Stimulated activated naive CD8-positive, alpha-beta T cell treated with anti-CD3 and anti-CD28 coated beads, Interleukin-15, Interleukin-2, amounts not matched to agents 100 ng/mL and 50 ng/mL, for 24 hours (primary cell): ENCODE results near the gene SPACDR.
A peak's percentile ranks its signal among the peaks of the same experiment; 100 is the strongest.

ENCODE experiments used
- H3K27ac Mint-ChIP-seq: one replicate; pipeline ENCODE4 v1.8.0; 2021; ENCODE audit warnings: mild to moderate bottlenecking, mixed read lengths
- H3K27me3 Mint-ChIP-seq: one replicate; pipeline ENCODE4 v1.8.0; 2021; ENCODE audit warnings: mixed read lengths
- H3K36me3 Mint-ChIP-seq: one replicate; pipeline ENCODE4 v1.8.0; 2021; ENCODE audit warnings: low read depth, mixed read lengths
- H3K4me1 Mint-ChIP-seq: one replicate; pipeline ENCODE4 v1.8.0; 2021; ENCODE audit warnings: low read depth, mixed read lengths
- H3K4me3 Mint-ChIP-seq: one replicate; pipeline ENCODE4 v1.8.0; 2021; ENCODE audit warnings: mild to moderate bottlenecking, mixed read lengths
- H3K9me3 Mint-ChIP-seq: one replicate; pipeline ENCODE4 v1.8.0; 2021; ENCODE audit warnings: mixed read lengths

The SPACDR gene

GRCh38 chr7:100428199-100428966 lies 35.7 kb downstream of the SPACDR start, which contains the start of gene ZCWPW1:
Gene ZCWPW1, minus strand, starts transcription at chr7:100428703. Its CDS starts 8,054 bp downstream, at chr7:100420649.
- Mint-ChIP-seq H3K36me3 (peaks cover 26% of the 10 kb centered on the region), H3K4me1 (peaks cover 47% of the 10 kb centered on the region), H3K27me3 (peaks cover 4% of the 10 kb centered on the region), H3K27ac (peak within 1 kb of the TSS; percentile 98), H3K9me3 (no peaks in the 10 kb centered on the region), H3K4me3 (peak within 1 kb of the TSS; percentile 93)

- peaks cover 4% of the 10 kb centered on the region for H3K27me3 Mint-ChIP-seq
- no peak overlapping the region for H3K27ac Mint-ChIP-seq
- peaks cover 42% of the 10 kb centered on the region for H3K4me1 Mint-ChIP-seq
- peaks cover 20% of the 10 kb centered on the region for H3K36me3 Mint-ChIP-seq
- no peak overlapping the region for H3K4me3 Mint-ChIP-seq
- no peaks in the 10 kb centered on the region for H3K9me3 Mint-ChIP-seq
These were observed 36.3 kb downstream of the SPACDR start for GRCh38 chr7:100427762-100428198.

- H3K27ac Mint-ChIP-seq: no peak overlapping the region
- H3K9me3 Mint-ChIP-seq: no peaks in the 10 kb centered on the region
- H3K4me3 Mint-ChIP-seq: no peak overlapping the region
- peaks cover 29% of the 10 kb centered on the region for H3K4me1 Mint-ChIP-seq
- peaks cover 10% of the 10 kb centered on the region for H3K36me3 Mint-ChIP-seq
- peaks cover 4% of the 10 kb centered on the region for H3K27me3 Mint-ChIP-seq
These were observed 37.5 kb downstream of the SPACDR start for GRCh38 chr7:100426516-100426915.

GRCh38 chr7:100425347-100425746 lies 38.7 kb downstream of the SPACDR start:
- Mint-ChIP-seq H3K27ac (no peak overlapping the region), H3K9me3 (no peaks in the 10 kb centered on the region), H3K27me3 (peaks cover 4% of the 10 kb centered on the region), H3K4me1 (peaks cover 18% of the 10 kb centered on the region), H3K36me3 (peaks cover 7% of the 10 kb centered on the region), H3K4me3 (no peak overlapping the region)

- Mint-ChIP-seq H3K4me3 (no peak overlapping the region), H3K9me3 (no peaks in the 10 kb centered on the region), H3K27ac (no peak overlapping the region), H3K36me3 (no peaks in the 10 kb centered on the region), H3K27me3 (no peaks in the 10 kb centered on the region), H3K4me1 (peaks cover 6% of the 10 kb centered on the region)
These were observed 40.7 kb downstream of the SPACDR start for GRCh38 chr7:100423315-100423714.

- no peaks in the 10 kb centered on the region for H3K9me3 Mint-ChIP-seq
These were observed 44.3 kb downstream of the SPACDR start for GRCh38 chr7:100419660-100420226.

GRCh38 chr7:100418930-100419659 lies 45.0 kb downstream of the SPACDR start:
- no peaks in the 10 kb centered on the region for H3K4me1 Mint-ChIP-seq
- H3K9me3 Mint-ChIP-seq: no peaks in the 10 kb centered on the region
- no peaks in the 10 kb centered on the region for H3K27me3 Mint-ChIP-seq
- H3K36me3 Mint-ChIP-seq: no peaks in the 10 kb centered on the region
- H3K27ac Mint-ChIP-seq: no peak overlapping the region
- H3K4me3 Mint-ChIP-seq: no peak overlapping the region

More at GRCh38 chr7:100419660-100420226, 44.3 kb downstream of the SPACDR start:
- no peaks in the 10 kb centered on the region for H3K4me1 Mint-ChIP-seq
- H3K27me3 Mint-ChIP-seq: no peaks in the 10 kb centered on the region
- H3K27ac Mint-ChIP-seq: no peak overlapping the region
- H3K36me3 Mint-ChIP-seq: no peaks in the 10 kb centered on the region
- H3K4me3 Mint-ChIP-seq: no peak overlapping the region

GRCh38 chr7:100415448-100415847 lies 48.6 kb downstream of the SPACDR start:
- Mint-ChIP-seq H3K36me3 (no peaks in the 10 kb centered on the region), H3K27me3 (no peaks in the 10 kb centered on the region), H3K27ac (no peak overlapping the region), H3K4me1 (peaks cover 5% of the 10 kb centered on the region), H3K4me3 (no peak overlapping the region), H3K9me3 (no peaks in the 10 kb centered on the region)

- Mint-ChIP-seq H3K36me3 (no peaks in the 10 kb centered on the region), H3K9me3 (no peaks in the 10 kb centered on the region), H3K4me3 (no peak overlapping the region), H3K4me1 (peaks cover 5% of the 10 kb centered on the region), H3K27me3 (no peaks in the 10 kb centered on the region), H3K27ac (no peak overlapping the region)
These were observed 50.2 kb downstream of the SPACDR start for GRCh38 chr7:100413889-100414288.

- H3K36me3 Mint-ChIP-seq: no peaks in the 10 kb centered on the region
- peak overlapping the region; percentile 18 for H3K27ac Mint-ChIP-seq
- H3K4me1 Mint-ChIP-seq: peaks cover 5% of the 10 kb centered on the region
- no peaks in the 10 kb centered on the region for H3K27me3 Mint-ChIP-seq
- H3K9me3 Mint-ChIP-seq: no peaks in the 10 kb centered on the region
- peak overlapping the region; percentile 5 for H3K4me3 Mint-ChIP-seq
These were observed 50.7 kb downstream of the SPACDR start for GRCh38 chr7:100413346-100413745.

- Mint-ChIP-seq H3K4me3 (no peak overlapping the region), H3K36me3 (no peaks in the 10 kb centered on the region), H3K4me1 (peaks cover 8% of the 10 kb centered on the region), H3K9me3 (no peaks in the 10 kb centered on the region), H3K27ac (no peak overlapping the region), H3K27me3 (no peaks in the 10 kb centered on the region)
These were observed 53.0 kb downstream of the SPACDR start for GRCh38 chr7:100411101-100411500.

GRCh38 chr7:100407285-100408180 lies 56.5 kb downstream of the SPACDR start:
- no peak overlapping the region for H3K27ac Mint-ChIP-seq
- no peaks in the 10 kb centered on the region for H3K9me3 Mint-ChIP-seq
- no peaks in the 10 kb centered on the region for H3K36me3 Mint-ChIP-seq
- no peak overlapping the region for H3K4me3 Mint-ChIP-seq
- peaks cover 3% of the 10 kb centered on the region for H3K4me1 Mint-ChIP-seq
- H3K27me3 Mint-ChIP-seq: no peaks in the 10 kb centered on the region

- no peak overlapping the region for H3K27ac Mint-ChIP-seq
- H3K27me3 Mint-ChIP-seq: no peaks in the 10 kb centered on the region
- no peak overlapping the region for H3K4me3 Mint-ChIP-seq
- H3K4me1 Mint-ChIP-seq: peaks cover 3% of the 10 kb centered on the region
- no peaks in the 10 kb centered on the region for H3K36me3 Mint-ChIP-seq
- no peaks in the 10 kb centered on the region for H3K9me3 Mint-ChIP-seq
These were observed 57.3 kb downstream of the SPACDR start for GRCh38 chr7:100406767-100407166.
